Upper lobe of right lung (tissue), 1 donor: Measurements from ENCODE around the gene TLE4. TPM values are rescaled to one million over a fixed set of nuclear protein-coding genes. Genes with fewer than 3 reads are reported as not detected.
A peak's percentile ranks its signal among the peaks of the same experiment; 100 is the strongest.

ENCODE experiments used
- ATAC-seq: fragments of 200-7000 bp; cut with Tn5 transposase; one replicate; pipeline ENCODE4 v1.9.1; 2020; ENCODE audit warnings: mild to moderate bottlenecking, moderate library complexity
- DNase-seq: peaks from one replicate; pipeline ENCODE4 v3.0.0-alpha.2; 2020
- H3K27ac ChIP-seq: fragments of 200-600 bp; one replicate; pipeline ENCODE4 v1.8.0; 2022
- H3K27me3 ChIP-seq: fragments of 200-600 bp; one replicate; pipeline ENCODE4 v1.8.0; 2022; ENCODE audit warnings: mild to moderate bottlenecking
- H3K36me3 ChIP-seq: fragments of 200-600 bp; one replicate; pipeline ENCODE4 v1.8.0; 2022
- H3K4me1 ChIP-seq: fragments of 200-600 bp; one replicate; pipeline ENCODE4 v1.8.0; 2022
- H3K4me3 ChIP-seq: fragments of 200-600 bp; one replicate; pipeline ENCODE4 v1.8.0; 2022; ENCODE audit warnings: mild to moderate bottlenecking
- H3K9me3 ChIP-seq: fragments of 200-600 bp; one replicate; pipeline ENCODE4 v1.8.0; 2022
- CTCF ChIP-seq: fragments of 200-600 bp; IDR thresholded peaks from one replicate; pipeline ENCODE4 v1.8.0; 2022; ENCODE audit warnings: antibody characterized with exemption
- intact Hi-C: fragments of 100-400 bp; cut with DNase I; formaldehyde crosslinking; loops from one replicate; pipeline ENCODE4 v1.11.0; 2022
- total RNA-seq: library from RNA; stranded (reverse); fragmentation: NEBNext Ultra II Directional; extraction: Animal tissue kit (Norgen Biotek cat#: 25700); gene quantifications from one replicate; pipeline ENCODE4 v1.2.1, GENCODE V29; 2021
- donor health status: DM: no; HTN: yes; CAD: no; lungs with severe emphysema.

Gene TLE4
- total RNA-seq, 1 donor from 2014 or later = 37.1 TPM

- no peaks in the 10 kb centered on the region for H3K27me3 ChIP-seq
- no peaks in the 10 kb centered on the region for H3K9me3 ChIP-seq
- no peak for DNase-seq
- H3K4me1 ChIP-seq = peaks cover 9% of the 10 kb centered on the region
- H3K36me3 ChIP-seq = no peaks in the 10 kb centered on the region
- no peak for ATAC-seq
- TF ChIP-seq CTCF = no peak
- no peak overlapping the region for H3K27ac ChIP-seq
- intact Hi-C loops = no loop called here
- H3K4me3 ChIP-seq = no peak overlapping the region
These were observed 45.2 kb downstream of the TLE4 start for GRCh38 chr9:79616971-79617370.

- no peak for DNase-seq
- intact Hi-C loops = no loop called here
These were observed 45.6 kb downstream of the TLE4 start for GRCh38 chr9:79617395-79617794.

GRCh38 chr9:79619930-79620329, 48.2 kb downstream of the TLE4 start:
- ATAC-seq = no peak
- H3K4me3 ChIP-seq = no peak overlapping the region
- no peak for DNase-seq
- TF ChIP-seq CTCF = no peak
- no peaks in the 10 kb centered on the region for H3K27me3 ChIP-seq
- H3K36me3 ChIP-seq = no peaks in the 10 kb centered on the region
- no peaks in the 10 kb centered on the region for H3K9me3 ChIP-seq
- H3K4me1 ChIP-seq = peaks cover 15% of the 10 kb centered on the region
- intact Hi-C loops = no loop called here
- no peak overlapping the region for H3K27ac ChIP-seq

More at GRCh38 chr9:79617395-79617794, 45.6 kb downstream of the TLE4 start:
- H3K9me3 ChIP-seq = no peaks in the 10 kb centered on the region
- ATAC-seq = no peak
- H3K27me3 ChIP-seq = no peaks in the 10 kb centered on the region
- no peak overlapping the region for H3K27ac ChIP-seq
- H3K4me1 ChIP-seq = peaks cover 9% of the 10 kb centered on the region
- TF ChIP-seq CTCF = no peak
- H3K4me3 ChIP-seq = no peak overlapping the region
- no peaks in the 10 kb centered on the region for H3K36me3 ChIP-seq

- Histone ChIP-seq H3K4me3 (no peak overlapping the region), H3K36me3 (no peaks in the 10 kb centered on the region), H3K27ac (no peak overlapping the region), H3K9me3 (no peaks in the 10 kb centered on the region), H3K4me1 (peaks cover 15% of the 10 kb centered on the region), H3K27me3 (no peaks in the 10 kb centered on the region)
- intact Hi-C loops = no loop called here
- ATAC-seq = no peak
- TF ChIP-seq CTCF = no peak
- DNase-seq = no peak
These were observed 50.3 kb downstream of the TLE4 start for GRCh38 chr9:79621916-79622575.

- Histone ChIP-seq H3K36me3 (no peaks in the 10 kb centered on the region), H3K4me1 (peaks cover 15% of the 10 kb centered on the region), H3K9me3 (no peaks in the 10 kb centered on the region), H3K4me3 (no peak overlapping the region), H3K27me3 (no peaks in the 10 kb centered on the region), H3K27ac (peak overlapping the region; percentile 39)
- intact Hi-C loops = no loop called here
- DNase-seq (peak; percentile 66), ATAC-seq (peak; percentile 92)
- no peak for TF ChIP-seq CTCF
These were observed 52.3 kb downstream of the TLE4 start for GRCh38 chr9:79623799-79624721.
